ENCODE data around the gene USP6NL. TPM values are rescaled to one million over a fixed set of nuclear protein-coding genes. Genes with fewer than 3 reads are reported as not detected.
A peak's percentile ranks its signal among the peaks of the same experiment; 100 is the strongest.

USP6NL gene
- total and polyA plus RNA-seq, 9 of the 15 experiments (the other 6 are each of a cell fraction or from before 2014, with no cell fraction given) = 3.2 to 26.6 (median 19.8) TPM

GRCh38 chr10:11611248-11612020, at the start of gene USP6NL (continued):
- TF ChIP-seq ZNF384 (IDR thresholded peaks at IDR 0.05; ENCODE audit: low read depth, low read length) (0 out of 2 replicates have a peak, but pooled peaks have one; percentile 44), PHF8 (IDR thresholded peaks at IDR 0.05; ENCODE audit: borderline replicate concordance, low read length) (peak; percentile 67; the same call in 1 of the 2 replicates), NR4A1 (CRISPR knock-in tag; IDR thresholded peaks at IDR 0.05) (no peak; the same call in 1 of the 2 replicates), NR4A1 (tag; IDR thresholded peaks at IDR 0.05) (no peak), ZNF134 (CRISPR knock-in tag; conservative IDR thresholded peaks at IDR 0.05) (no peak), MTA3 (IDR thresholded peaks at IDR 0.05; ENCODE audit: borderline replicate concordance) (peak; percentile 65; the same call in 1 of the 2 replicates), ZBTB1 (CRISPR knock-in tag; IDR thresholded peaks at IDR 0.05; ENCODE audit: borderline replicate concordance, low read depth) (peak; percentile 100), MAX (CRISPR knock-in tag; IDR thresholded peaks at IDR 0.05) (peak; percentile 78), GTF2E2 (tag; IDR thresholded peaks at IDR 0.05) (0 out of 2 replicates have a peak, but pooled peaks have one; percentile 38), TAF9B (IDR thresholded peaks at IDR 0.05; ENCODE audit: partially characterized antibody) (peak; percentile 10), HMGXB4 (CRISPR knock-in tag; IDR thresholded peaks at IDR 0.05) (peak; percentile 74; the same call in 1 of the 2 replicates), NKRF (IDR thresholded peaks at IDR 0.05; ENCODE audit: borderline replicate concordance) (no peak; the same call in 1 of the 2 replicates), ZNF766 (CRISPR knock-in tag; conservative IDR thresholded peaks at IDR 0.05) (peak; percentile 89), ELF2 (CRISPR knock-in tag; IDR thresholded peaks at IDR 0.05) (peak; percentile 72), TAF7 (tag; IDR thresholded peaks at IDR 0.05) (no peak)
- TF ChIP-seq, protein P1, sequence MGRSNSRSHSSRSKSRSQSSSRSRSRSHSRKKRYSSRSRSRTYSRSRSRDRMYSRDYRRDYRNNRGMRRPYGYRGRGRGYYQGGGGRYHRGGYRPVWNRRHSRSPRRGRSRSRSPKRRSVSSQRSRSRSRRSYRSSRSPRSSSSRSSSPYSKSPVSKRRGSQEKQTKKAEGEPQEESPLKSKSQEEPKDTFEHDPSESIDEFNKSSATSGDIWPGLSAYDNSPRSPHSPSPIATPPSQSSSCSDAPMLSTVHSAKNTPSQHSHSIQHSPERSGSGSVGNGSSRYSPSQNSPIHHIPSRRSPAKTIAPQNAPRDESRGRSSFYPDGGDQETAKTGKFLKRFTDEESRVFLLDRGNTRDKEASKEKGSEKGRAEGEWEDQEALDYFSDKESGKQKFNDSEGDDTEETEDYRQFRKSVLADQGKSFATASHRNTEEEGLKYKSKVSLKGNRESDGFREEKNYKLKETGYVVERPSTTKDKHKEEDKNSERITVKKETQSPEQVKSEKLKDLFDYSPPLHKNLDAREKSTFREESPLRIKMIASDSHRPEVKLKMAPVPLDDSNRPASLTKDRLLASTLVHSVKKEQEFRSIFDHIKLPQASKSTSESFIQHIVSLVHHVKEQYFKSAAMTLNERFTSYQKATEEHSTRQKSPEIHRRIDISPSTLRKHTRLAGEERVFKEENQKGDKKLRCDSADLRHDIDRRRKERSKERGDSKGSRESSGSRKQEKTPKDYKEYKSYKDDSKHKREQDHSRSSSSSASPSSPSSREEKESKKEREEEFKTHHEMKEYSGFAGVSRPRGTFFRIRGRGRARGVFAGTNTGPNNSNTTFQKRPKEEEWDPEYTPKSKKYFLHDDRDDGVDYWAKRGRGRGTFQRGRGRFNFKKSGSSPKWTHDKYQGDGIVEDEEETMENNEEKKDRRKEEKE (IDR thresholded peaks at IDR 0.05; ENCODE audit: borderline replicate concordance in 1 of 2, control insufficient read depth in 1 of 2, low read depth in 2 of 2, low read length in 1 of 2) = no peak
- TF ChIP-seq, protein P2, sequence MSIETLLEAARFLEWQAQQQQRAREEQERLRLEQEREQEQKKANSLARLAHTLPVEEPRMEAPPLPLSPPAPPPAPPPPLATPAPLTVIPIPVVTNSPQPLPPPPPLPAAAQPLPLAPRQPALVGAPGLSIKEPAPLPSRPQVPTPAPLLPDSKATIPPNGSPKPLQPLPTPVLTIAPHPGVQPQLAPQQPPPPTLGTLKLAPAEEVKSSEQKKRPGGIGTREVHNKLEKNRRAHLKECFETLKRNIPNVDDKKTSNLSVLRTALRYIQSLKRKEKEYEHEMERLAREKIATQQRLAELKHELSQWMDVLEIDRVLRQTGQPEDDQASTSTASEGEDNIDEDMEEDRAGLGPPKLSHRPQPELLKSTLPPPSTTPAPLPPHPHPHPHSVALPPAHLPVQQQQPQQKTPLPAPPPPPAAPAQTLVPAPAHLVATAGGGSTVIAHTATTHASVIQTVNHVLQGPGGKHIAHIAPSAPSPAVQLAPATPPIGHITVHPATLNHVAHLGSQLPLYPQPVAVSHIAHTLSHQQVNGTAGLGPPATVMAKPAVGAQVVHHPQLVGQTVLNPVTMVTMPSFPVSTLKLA (conservative IDR thresholded peaks at IDR 0.05) = peak in 1 of 2 experiments; percentile 15; a peak in 1 of 4 replicates
